Measurements from ENCODE around the gene GALNT8. TPM values are rescaled to one million over a fixed set of nuclear protein-coding genes. Genes with fewer than 3 reads are reported as not detected.

GALNT8 gene
- total RNA-seq, 4 donors from 2014 or later, result 0.98 to 2.7 (median 1.5) TPM

GRCh38 chr12:4762773-4763172, 42.6 kb downstream of the GALNT8 start:
- Histone ChIP-seq H3K36me3 (no peaks in the 10 kb centered on the region), H3K27ac (replicated peaks in 1 of 4) (no peak overlapping the region), H3K27me3 (no peaks in the 10 kb centered on the region), H3K9me3 (no peaks in the 10 kb centered on the region), H3K4me1 (no peaks in the 10 kb centered on the region), H3K4me3 (no peak overlapping the region)
- TF ChIP-seq POLR2A (IDR thresholded peaks at IDR 0.05; ENCODE audit: low read depth), result no peak
- no peak for TF ChIP-seq CTCF (IDR thresholded peaks at IDR 0.05)
- TF ChIP-seq POLR2AphosphoS5 (IDR thresholded peaks at IDR 0.05), result no peak
- TF ChIP-seq EP300 (IDR thresholded peaks at IDR 0.05), result no peak
- DNase-seq (ENCODE audit: extremely low spot score), result no peak
- intact Hi-C loops (cut with DNase I), result no loop called here
- 86% methylated on average over 7 of the region's 7 CpGs for WGBS

DNA sequence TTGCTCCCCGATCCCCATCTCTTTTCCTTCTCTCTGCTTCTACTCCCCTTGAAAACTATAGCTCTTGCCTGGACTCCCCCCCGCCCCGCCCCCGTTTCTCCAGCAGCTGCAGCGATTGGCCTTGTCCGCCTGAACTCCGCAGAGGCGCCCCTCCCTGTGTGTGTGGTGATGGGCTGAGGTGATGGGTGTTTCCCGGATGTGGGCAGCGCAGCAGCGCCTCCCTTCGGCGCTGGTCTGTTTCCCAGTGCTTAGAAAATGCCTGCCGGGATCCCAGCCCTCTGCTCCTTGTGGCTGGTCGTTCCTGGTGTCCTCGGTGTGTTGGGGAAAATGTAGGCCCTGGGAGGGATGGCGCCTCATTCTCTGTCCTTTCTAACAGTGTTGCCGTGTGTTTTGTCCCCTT, 43.3 kb downstream of the GALNT8 start:
- Histone ChIP-seq H3K9me3 (no peaks in the 10 kb centered on the region), H3K36me3 (no peaks in the 10 kb centered on the region), H3K4me1 (peaks cover 0 to 6% (median under 1%) of the 10 kb centered on the region in 4 donors), H3K27me3 (no peaks in the 10 kb centered on the region), H3K27ac (replicated peaks in 1 of 4) (no peak overlapping the region), H3K4me3 (peak overlapping the region in 1 of 4 donors; percentile 9)
- intact Hi-C loops (cut with DNase I), result no loop called here
- 40% methylated on average over 18 of the region's 18 CpGs for WGBS
- peak; percentile 89 for DNase-seq (ENCODE audit: extremely low spot score)
- TF ChIP-seq POLR2AphosphoS5 (IDR thresholded peaks at IDR 0.05) (peak in 1 of 2 donors; percentile 6), CTCF (IDR thresholded peaks at IDR 0.05) (peak in 1 of 3 experiments; percentile 25), EP300 (IDR thresholded peaks at IDR 0.05) (no peak), POLR2A (IDR thresholded peaks at IDR 0.05; ENCODE audit: low read depth) (no peak)

- TF ChIP-seq POLR2AphosphoS5 (IDR thresholded peaks at IDR 0.05), result no peak
- no peak for TF ChIP-seq EP300 (IDR thresholded peaks at IDR 0.05)
- no peak for TF ChIP-seq POLR2A (IDR thresholded peaks at IDR 0.05; ENCODE audit: low read depth)
- no peak for TF ChIP-seq CTCF (IDR thresholded peaks at IDR 0.05)
- Histone ChIP-seq H3K4me1 (peaks cover 0 to 6% (median 2%) of the 10 kb centered on the region in 4 donors), H3K36me3 (no peaks in the 10 kb centered on the region), H3K27me3 (no peaks in the 10 kb centered on the region), H3K27ac (replicated peaks in 1 of 4) (no peak overlapping the region), H3K4me3 (no peak overlapping the region), H3K9me3 (no peaks in the 10 kb centered on the region)
- WGBS, result 68% methylated on average over 6 of the region's 6 CpGs
- no peak for DNase-seq (ENCODE audit: extremely low spot score)
- intact Hi-C loops (cut with DNase I), result no loop called here
Observed at GRCh38 chr12:4766445-4766844, 46.2 kb downstream of the GALNT8 start.

DNA sequence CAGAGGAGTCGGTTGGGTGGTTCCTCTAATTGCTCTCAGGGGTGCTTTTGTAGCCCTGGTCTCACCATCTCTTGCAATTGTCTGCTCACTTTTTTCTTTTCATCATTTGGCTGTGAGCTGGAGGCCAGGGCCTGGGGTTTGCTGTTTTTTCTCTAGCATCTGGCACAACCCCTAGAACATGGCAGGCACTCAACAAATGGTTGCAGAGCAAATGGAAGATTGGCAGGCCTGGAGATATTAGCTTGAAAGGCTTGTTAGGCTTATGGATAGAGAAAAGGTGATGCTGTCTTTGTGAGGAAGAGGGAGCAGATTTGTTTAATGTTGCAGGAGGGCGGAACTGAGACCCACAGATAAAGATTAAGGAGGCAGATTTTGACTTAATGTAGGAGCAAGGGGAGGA, 47.0 kb downstream of the GALNT8 start:
- WGBS, result 79% methylated on average over 2 of the region's 2 CpGs
- H3K27ac ChIP-seq (replicated peaks in 1 of 4), result no peak overlapping the region
- intact Hi-C loops (cut with DNase I), result no loop called here

More for the DNA sequence above, 47.0 kb downstream of the GALNT8 start:
- TF ChIP-seq CTCF (IDR thresholded peaks at IDR 0.05), result no peak
- TF ChIP-seq EP300 (IDR thresholded peaks at IDR 0.05), result no peak
- TF ChIP-seq POLR2AphosphoS5 (IDR thresholded peaks at IDR 0.05), result no peak
- no peak for TF ChIP-seq POLR2A (IDR thresholded peaks at IDR 0.05; ENCODE audit: low read depth)
- Histone ChIP-seq H3K9me3 (no peaks in the 10 kb centered on the region), H3K27me3 (no peaks in the 10 kb centered on the region), H3K36me3 (no peaks in the 10 kb centered on the region), H3K4me3 (no peak overlapping the region), H3K4me1 (peaks cover 0 to 6% (median 2%) of the 10 kb centered on the region in 4 donors)
- DNase-seq (ENCODE audit: extremely low spot score), result no peak

Measured in esophagus muscularis mucosa (tissue), 4 donors.